Measurements from ENCODE around the gene CD68.

The CD68 gene

DNA sequence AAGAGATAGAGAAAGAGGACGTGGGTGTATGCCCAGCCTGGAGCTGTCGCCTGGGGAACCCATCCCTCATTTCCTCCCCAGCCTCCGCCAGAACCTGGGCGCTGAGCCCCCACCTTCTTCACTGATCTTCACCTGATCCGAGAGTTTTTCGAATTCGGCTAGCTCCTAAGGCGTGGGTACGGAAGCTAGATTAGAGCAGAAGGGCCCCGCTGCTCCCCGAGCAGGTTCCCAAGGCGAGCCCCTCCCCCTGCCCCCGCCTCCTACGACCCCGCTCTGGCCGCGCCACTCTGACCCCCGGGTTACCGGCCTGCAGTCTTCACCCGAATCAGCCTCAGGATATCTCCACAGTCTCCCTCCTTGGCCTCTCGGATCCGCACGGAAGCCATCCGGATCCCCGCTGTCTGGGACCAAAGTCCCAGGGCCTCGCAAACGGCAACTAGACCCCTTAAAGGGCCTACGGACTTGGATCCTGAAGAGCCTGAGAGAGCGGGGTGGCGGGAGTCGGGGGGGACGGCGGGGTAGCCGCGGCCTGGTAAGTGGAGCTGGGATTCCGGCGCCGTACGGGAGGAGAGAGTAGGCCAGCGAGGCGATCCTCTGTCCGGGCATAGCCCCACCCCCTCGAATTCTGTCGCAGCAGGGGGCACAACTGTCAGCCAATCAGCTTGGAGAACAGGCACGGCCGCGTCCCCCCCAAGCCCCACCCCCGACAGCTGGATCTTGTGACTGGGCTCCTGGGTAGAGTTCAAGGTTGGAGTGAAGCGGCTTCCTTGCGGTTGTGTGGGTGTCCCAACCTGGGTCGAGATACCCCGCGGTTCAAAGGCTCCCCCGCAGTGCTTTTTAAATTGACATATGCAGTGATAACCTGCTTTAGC, 48.0 kb downstream of the CD68 start, which contains the start of gene SAT2:
TSS of gene SAT2 (minus strand) at position 572 of the 872 bp plus-strand sequence. CDS start at position 386, 186 bp downstream.
- peak; percentile 28 for TF ChIP-seq POLR2A (IDR thresholded peaks at IDR 0.05; ENCODE audit: low read length)
- TF ChIP-seq GATA1 (IDR thresholded peaks at IDR 0.05; ENCODE audit: low read depth, low read length), result no peak
- DNase-seq, result peak; percentile 89 to 91

DNA sequence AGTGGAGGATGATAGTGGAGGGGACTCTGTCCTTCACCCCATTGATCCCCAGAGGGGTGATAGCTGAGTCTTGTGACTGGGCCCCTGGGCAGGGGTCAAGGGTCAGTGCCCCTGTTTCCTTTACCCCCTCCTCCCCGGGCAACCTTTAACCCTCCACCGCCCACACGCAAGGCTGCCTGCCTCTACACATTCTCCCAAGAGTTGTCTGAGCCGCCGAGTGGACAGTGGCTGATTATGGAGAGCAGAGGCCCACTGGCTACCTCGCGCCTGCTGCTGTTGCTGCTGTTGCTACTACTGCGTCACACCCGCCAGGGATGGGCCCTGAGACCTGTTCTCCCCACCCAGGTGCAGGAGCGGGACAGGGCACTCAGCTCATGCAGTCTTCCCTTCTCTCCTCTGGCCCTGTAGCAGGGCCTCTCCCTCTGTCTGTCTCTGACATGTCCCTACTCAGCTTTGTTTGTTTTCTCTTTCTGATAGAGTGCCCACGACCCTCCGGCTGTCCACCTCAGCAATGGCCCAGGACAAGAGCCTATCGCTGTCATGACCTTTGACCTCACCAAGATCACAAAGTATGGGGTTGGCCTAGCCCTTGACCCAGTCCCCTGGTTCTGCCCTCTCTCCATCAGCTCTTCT, 50.6 kb downstream of the CD68 start, which contains the start of gene SHBG:
TSS of gene SHBG (plus strand) at position 197 of the 633 bp plus-strand sequence. CDS start at position 235, 38 bp downstream.
- no peak for DNase-seq
- no peak for TF ChIP-seq GATA1 (IDR thresholded peaks at IDR 0.05; ENCODE audit: low read depth, low read length)
- TF ChIP-seq POLR2A (IDR thresholded peaks at IDR 0.05; ENCODE audit: low read length), result no peak

All from erythroblast (primary cell).